ENCODE measurements around the gene YAP1. TPM values are rescaled to one million over a fixed set of nuclear protein-coding genes. Genes with fewer than 3 reads are reported as not detected.

Gene YAP1
- total RNA-seq, 1 donor from 2014 or later, result 113 TPM

- no peak for DNase-seq
Measured at GRCh38 chr11:102280245-102280833, 170.1 kb downstream of the YAP1 start.

Other genes with a start within 250 kb of the YAP1 start
- gene CEP126, start 195.4 kb upstream of the YAP1 start, total RNA-seq, result 4.2 TPM
- not detected for gene ANGPTL5, start 193.9 kb upstream of the YAP1 start, total RNA-seq
- gene CFAP300, start 63.0 kb upstream of the YAP1 start, total RNA-seq, result 1.6 TPM
- 4.9 TPM for gene BIRC3, start 207.0 kb downstream of the YAP1 start, total RNA-seq
- gene BIRC2, start 236.8 kb downstream of the YAP1 start, total RNA-seq, result 71.7 TPM

Data from tongue (tissue), 2 donors.